ENCODE measurements around the gene PLA2G4B.

PLA2G4B gene

DNA sequence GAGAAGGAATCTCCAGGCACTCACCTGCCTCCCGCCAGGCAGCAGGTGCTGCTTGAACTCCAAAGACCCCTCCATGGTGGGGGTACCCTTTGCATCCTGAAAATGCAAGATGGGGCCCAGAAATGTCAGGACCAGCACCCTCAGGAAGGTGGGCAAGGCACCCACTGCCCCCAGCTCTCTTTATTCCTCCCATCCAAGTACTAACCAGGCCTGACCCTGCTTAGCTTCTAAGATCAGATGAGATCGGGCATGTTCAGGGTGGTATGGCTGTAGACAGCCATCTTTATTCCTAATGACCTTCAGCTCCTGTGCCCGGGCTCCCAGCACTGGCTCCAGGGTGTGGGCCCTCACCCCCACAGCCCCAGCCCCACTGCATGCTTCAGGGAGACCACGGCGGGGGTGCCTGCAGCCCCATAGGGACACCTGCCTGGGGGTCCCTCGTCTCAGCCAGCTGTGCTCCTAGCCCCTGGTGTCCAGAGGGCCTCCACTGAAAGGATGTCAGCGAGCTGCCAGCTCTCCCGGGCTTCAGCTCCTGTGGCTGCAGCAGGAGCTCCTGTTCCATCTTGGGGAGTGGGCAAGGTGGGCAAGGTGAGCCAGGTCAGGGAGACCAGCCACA lies 13.2 kb downstream of the PLA2G4B start:
- no peak for DNase-seq

DNA sequence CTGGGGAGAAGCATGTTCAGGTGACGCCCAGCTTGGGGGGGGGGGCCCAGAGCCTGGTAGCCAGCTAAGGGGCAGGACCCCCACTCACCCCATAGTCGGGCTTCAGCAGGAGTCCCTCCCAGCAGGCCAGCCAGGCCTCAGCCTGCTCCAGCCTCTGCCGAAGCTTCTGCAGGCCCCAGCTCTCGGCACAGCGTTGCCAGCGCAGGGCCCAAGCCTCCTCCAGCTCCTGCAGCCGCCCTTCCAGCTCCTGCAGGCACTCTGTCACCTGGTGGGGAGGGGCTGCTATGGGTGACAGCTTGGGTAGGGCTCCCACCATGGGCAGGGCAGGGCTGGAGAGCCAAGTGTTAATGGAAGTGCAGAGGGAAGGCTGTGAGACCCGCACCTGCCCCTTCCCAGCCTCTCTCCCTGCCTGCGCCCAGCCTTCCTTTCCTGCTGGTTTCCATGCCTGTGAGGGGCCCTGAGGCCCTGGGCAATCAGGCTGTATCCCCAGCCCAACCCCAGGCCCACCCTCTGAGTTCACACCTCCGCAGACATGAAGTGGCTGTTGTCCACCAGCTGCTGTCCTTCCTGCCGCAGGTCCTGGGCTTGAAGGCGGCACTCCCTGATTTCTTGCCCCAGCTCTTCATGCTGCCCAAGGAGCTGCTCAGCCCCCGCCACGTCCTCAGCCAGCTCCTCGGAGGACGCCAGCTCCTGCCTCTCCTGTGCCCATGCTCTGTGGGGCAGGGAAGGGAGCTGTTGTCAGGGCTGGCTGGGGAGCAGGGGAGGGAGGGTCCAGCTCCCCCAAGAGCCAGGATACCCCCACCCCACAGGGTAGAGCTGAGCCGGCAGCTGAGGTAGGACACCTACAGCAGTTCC lies 14.3 kb downstream of the PLA2G4B start:
- no peak for DNase-seq

DNA sequence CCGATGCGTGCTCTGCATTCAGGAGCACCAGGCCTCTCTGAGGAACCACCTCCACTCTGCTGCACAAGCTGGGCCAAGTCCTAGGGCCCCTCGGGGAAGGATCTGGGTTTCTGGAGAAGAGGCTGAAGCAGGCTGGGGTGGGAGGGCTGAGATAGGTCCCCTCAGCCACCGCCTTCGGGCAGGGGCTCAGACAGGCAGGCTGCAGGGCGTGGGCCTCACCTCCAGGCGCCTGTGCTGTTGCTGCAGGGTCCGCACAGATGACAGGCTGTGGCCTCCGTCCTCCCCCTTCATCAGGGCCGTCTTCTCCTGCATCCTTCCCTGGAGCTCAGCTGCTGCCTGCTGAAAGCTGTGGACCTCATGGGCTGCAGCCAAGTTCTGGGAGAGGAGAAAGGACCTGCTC lies 15.2 kb downstream of the PLA2G4B start:
- no peak for DNase-seq

DNA sequence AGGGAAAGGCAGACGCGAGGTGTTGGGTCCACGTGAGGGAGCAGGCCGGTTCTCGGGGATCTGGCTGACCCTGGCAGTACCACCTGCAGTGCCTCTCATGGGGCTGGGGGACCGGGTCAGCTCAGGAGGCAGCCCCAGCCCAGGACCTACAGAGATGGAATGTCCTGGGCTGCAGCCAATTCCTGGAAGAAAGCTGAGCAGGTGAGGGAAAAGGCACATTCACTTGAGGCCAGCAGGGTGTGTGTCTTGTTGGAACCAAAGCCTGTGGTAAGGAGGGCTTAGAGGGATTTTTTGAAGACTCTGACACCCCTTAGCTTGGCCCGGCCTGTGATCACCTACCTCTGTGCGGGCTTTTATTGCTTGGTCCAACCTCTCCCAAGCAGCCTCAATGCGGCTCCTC lies 15.8 kb downstream of the PLA2G4B start:
- DNase-seq = no peak

DNA sequence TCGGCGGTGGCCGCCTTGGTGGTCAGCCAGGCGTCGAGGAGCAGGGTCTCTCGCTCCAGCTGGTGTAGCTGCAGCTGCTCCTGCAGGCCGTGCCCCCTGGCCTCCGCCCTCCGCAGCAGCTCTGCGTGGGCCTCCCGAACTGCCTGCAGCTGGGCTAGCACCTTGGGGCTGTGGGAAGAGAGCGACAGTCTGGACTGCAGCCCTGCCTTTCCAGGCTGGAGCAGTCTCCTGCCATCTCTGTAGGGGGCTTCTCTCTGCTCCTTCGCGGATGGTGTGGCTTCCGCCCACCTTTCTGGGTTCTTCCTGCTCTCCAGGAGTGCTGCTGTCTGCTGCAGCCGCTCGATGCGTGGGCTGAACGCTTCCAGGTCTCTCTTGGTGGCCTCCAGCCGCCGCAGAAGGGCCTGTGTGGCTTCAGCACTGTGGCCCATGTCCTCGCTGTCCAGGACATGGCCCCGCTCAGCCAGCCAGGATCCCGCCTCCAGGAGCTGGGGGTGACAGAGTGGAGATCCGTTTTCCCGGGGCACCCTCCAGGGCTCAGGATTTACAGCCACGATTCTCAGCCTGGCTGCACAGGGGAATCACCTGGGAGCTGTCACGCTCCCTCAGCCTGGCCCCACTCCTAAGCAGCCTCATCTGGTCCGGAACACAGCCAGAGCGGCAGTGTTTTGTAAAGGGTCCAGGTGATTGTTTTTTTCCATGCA lies 16.8 kb downstream of the PLA2G4B start:
- no peak for DNase-seq

DNA sequence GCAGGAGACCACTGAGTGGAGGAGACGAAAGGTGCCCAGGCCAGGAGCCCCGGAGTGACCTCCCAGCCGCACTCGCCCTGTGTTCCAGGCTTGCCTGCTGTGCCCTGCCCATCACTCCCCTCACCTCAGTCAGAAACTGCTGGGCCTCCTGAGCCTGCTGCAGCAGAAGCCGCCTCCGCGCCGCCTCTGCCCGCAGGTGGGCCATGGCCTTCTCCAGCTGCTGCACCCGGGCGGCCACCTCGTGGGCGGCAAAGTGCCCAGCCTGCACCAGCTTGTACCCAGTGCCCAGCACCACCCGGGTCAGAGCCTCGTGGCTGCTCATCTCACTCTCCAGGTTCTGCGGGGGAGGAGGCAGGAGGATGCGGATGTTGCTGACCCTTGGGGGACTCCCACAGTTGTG lies 17.6 kb downstream of the PLA2G4B start:
- no peak for DNase-seq

DNA sequence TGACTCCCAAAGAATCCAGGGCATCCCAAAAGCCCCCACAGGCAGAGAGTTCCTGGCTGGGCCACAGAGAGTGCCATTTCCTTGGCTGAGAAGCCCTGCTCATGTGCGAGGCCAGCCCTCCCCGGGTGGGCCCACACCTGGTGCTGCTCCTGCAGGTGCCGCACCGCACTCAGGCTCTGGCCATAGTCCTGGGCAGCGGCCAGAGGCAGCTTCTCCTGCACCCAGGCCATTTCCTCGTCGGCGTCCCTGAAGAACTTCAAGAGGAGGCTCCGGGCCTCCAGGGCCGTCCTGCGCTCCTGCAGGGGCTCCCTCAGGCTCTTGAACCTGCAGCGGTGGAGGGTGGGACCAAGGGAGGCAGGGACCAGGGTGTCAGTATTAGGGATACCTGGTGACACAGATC lies 18.1 kb downstream of the PLA2G4B start:
- DNase-seq = no peak

DNA sequence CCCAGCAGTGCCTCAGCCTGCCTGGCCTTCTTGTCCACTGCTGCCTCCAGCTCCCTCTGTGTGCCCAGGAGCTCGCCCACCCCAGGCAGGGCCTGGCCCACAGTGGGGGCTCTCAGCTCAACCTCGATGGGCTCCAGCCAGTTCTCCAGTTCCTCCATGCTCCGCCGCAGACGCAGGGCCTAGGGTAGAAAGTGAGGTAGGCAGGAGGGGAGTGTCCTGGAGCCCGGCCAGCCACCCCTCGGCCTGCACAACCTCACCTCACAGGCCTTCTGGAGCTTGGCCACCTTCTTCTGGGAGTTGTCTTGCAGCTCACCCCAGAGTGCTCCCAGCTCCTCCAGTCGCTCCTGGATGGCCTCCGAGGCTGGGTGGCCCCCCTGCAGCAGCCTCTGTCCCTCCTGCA lies 18.7 kb downstream of the PLA2G4B start:
- no peak for DNase-seq

DNA sequence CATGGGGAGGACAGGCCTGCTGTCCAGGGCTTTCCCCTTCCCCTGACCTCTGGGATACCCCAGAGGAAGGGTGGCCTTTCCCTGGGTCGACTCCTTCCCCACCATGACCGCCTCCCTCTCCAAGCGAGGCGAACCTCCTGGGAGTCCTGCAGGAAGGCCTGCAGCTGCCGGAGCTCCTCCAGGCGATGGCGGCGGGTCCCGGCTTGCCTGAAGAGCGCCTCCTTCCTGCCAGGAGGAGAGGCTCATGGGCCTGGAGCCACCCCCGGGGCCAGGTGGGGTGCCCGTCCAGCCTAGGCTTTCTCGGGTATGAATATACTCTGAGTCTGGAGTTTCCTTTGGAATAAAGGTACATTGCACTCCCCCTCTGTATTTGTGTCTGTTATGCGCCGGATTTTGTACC lies 20.1 kb downstream of the PLA2G4B start:
- DNase-seq = no peak

DNA sequence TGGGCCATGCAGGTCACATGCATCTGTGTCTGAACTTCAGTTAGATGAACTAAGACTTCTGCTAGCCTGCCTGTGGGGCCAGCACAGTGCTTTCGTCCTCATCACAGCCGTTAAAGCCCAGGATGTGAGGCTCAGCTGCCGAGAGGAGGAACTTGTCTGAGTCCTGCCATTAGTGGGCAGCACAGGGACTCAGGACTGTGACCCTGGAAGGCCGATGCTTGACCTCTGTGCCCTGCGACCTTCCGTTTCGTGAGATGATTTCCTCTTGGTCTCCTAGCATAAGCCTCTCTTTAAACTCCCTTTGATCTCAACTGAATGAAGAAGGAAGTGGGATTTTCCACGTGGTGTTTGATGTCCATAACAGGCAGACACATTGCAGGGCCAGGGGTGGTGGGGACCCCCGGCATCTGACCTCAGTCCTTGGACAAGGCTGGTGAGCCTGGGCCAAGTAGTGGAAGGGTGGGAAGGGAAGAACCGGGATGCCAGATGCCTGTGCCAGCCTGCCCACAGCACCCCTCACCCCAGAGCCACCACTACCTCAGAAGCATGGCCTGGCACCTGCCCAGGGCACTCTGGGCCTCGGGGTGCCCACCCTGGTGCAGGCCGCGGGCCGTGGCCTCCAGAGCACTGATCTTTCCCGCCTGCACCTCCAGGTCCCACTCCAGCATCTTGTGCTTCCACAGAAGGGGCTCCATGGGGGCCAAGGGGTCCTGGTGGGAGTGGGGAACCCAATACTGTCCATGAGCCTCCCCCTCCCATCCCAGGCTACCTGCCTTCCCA lies 21.6 kb downstream of the PLA2G4B start:
- DNase-seq = no peak

DNA sequence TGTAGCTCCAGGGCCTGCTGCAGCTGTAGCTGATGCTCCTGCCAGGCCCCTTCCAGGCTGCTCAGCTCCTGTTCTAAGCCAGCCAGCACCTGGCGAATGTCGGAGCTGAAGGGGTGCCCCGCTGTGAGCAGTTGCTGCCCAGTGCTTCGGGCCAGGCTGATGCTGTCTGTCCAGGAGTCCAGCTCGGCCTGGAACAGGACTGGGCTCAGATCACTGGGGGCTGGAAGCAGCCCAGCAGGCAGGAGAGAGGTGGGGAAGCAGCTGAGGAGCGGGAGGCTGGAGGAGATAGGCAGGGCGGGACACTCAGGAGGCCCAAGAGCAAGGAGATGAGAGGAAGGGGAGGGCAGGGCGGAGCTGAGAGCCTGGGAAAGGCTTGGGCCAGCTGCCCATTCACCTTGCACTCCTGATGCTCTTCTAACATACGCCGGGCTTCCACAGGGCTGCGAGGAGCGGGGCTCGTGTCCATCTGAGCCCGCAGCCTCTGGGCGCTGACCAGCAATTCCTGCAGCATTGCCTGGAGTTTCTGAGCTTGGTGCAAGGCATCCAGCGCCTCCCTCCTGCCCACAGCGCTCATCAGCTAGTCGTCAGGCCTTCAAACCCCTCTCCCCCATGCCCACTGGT lies 23.2 kb downstream of the PLA2G4B start:
- no peak for DNase-seq

DNA sequence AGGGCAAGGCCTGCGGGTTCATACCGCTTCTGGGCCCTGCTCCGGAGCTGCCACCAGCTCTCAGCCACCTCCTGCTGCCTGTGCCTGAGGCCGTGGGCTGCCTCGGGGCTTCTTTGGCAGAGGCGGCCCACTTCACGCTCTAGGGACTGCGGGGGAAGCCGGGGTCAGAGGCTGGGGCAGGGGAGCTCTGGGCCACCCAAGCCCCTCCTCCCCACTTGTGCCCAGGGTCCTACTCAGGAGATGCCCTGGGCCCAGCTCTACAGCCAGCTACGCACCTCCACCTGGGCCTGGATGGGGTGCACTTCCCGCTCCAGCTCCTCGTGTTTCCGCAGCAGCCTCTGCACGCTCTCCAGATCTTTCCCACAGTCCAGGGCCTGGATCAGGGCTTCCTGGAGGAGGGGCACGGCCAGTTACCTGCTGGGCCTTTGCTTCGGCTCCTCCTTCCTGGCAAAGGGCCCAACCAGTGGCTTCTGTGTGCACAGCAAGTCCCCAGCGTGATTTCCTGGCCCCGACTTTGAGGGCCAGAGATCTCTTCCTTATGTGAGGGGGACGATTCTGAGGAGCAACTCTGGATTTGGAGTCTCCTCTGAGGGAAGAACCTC lies 24.0 kb downstream of the PLA2G4B start:
- DNase-seq = no peak

DNA sequence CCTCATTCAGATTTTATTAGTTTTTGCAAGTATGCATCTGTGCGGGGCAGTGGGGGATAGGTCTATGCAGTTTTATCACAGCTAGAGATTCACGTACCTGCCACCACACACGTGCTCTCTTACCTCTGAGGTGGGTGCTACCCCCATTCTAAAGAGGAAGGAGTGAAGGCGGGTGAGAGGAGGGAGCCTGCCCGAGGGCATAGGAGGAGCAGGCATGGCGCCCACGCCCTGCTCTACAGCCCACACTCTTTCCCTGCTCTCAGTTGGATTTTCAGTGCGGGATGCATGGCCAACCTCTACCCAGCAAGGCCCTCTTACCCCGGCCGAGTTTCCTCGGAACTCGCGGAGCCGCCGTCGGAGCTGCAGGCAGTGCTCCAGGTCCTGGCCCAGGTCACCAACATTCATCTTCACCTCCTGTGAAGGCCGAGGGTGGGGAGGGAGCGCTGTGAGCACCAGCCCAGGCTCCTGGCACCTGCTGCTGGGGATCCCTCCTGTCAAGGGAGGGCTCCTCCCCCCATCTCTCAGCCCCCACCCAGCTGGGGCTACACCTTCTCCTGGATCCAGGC lies 26.9 kb downstream of the PLA2G4B start:
- no peak for DNase-seq

DNA sequence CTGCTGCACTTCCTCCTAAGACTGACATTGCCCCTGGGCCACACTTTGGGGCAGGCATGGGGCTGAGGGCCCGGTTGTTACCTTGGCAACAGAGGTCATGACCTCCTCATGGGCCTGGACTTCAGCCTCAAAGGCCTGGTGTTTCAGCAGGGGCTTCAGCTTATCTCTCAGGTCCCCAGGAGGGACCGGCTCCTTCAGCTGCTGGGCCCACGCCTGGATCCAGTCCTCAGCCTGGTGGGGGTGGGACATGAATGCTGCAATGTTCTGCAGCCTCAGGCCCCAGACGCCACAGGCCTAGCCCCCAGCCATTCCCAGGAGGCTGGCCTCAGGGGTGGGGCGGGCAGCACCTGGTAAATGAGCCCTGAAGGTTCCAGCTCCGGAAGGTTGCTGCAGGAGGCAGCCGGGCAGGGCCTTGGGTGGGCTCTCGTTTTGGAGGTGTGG lies 27.6 kb downstream of the PLA2G4B start:
- no peak for DNase-seq

DNA sequence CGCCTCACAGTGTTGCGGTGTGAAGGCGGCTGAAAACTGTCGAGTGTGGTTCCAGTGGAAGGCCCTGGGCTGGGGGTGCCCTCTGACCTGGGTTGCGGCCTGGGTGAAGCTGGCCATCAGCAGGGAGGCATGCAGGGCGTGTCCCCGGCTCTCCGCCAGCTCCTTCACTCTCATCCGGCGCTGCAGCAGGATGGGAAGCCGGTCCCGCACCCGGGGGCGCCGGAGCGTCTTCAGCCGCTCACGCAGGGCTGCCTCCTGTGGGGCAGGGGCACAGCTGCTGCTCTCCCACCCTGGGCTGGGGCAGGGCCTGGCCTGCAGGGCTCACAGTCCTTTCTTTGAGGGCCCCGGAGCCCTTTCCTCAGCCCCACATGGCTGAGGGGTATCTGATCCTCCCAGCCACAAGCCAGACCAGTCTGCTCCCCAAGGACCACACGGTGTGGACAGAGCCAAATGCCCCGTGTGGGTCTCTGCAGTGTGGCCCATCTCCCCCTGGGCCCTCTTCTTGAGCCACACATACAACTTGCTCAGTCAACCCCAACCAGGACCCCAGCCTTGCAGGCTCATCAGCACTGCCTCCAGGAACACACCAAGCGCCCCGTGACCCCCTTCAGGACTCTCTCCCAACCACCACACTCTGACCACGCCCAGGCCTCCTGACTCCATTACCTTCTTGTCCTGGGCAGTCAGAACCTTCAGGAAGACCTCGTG lies 28.4 kb downstream of the PLA2G4B start:
- DNase-seq = no peak

DNA sequence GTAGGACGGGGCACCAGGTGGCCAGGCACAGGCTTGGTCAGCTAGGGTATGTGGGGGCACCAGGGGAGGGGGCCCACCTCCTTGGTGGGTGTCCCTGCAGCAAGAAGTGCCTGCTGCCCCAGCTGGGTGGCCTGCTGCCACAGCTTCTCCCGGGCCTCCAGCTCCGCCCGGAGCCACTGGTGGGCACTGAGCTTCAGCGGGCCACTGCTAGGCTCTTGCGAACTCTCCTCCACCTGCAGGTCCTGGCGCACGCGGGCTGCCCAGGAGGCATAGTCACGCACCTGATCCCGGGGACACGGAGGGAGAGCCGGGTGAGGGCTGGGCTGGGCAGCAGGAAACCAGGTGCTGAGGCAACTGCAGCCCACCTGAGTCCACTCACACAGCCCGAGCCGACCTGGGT lies 29.7 kb downstream of the PLA2G4B start:
- DNase-seq = no peak

DNA sequence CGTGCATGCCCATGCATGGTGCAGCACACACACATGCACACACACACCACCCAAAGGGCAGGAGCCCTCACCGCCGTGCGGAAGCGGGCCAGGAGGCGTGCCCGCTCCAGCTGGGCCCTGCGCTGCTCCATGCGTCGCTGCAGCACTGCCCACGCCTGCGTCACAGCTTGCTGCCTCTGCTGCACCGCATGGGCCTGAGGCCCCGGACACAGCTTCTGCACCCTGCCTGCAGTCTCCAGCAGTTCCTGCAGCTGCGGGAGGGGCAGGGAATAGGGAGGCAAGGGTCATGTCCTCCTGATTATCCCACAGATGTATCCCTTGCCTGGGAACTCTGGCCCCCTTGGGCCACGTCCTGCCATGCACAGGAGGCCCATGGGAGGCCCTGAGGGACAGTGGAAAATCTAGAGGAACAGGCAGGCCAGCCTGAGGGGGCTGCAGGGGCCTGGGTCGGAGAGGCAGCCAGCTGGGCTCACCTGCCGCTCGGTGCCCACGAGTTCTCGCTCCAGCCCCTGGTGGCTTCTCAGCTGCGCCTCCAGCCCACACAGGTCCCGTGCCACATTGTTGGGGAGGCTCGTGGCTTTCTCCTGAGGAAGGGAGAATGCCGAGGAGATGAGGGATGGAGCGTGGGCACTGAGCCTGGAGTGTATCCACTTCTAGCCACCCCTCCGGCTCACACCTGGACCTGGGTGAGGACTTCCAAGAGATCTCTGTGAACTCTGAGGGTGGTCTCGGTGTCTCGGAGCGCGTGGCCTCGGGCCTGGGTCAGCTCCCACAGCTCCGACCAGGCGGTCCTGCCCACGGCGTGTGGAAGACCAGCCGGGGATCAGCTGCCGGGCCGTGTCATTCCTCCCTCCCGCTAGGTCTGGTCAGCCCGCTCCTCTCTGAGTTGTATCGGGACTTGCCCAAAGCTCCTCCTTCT lies 31.4 kb downstream of the PLA2G4B start:
- no peak for DNase-seq

DNA sequence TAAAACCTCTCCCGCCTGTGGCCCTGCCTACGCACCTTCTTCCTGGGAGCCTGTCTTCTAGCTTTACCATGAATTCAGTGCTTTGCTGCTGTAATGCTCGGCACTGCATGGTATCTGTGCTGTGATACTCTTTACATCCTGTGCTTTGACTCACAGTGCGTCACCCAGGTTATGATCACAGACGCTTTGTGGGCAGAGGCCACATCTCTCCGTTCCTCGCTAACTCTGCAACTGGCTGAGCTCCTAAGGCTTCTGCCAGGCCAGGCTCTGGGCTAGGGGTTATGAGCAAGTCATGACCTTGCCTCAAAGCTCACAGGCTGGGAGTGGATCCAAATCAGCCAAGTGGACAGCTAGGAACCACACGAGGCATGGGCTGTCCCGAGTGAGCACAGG lies 32.0 kb downstream of the PLA2G4B start:
- DNase-seq = no peak

DNA sequence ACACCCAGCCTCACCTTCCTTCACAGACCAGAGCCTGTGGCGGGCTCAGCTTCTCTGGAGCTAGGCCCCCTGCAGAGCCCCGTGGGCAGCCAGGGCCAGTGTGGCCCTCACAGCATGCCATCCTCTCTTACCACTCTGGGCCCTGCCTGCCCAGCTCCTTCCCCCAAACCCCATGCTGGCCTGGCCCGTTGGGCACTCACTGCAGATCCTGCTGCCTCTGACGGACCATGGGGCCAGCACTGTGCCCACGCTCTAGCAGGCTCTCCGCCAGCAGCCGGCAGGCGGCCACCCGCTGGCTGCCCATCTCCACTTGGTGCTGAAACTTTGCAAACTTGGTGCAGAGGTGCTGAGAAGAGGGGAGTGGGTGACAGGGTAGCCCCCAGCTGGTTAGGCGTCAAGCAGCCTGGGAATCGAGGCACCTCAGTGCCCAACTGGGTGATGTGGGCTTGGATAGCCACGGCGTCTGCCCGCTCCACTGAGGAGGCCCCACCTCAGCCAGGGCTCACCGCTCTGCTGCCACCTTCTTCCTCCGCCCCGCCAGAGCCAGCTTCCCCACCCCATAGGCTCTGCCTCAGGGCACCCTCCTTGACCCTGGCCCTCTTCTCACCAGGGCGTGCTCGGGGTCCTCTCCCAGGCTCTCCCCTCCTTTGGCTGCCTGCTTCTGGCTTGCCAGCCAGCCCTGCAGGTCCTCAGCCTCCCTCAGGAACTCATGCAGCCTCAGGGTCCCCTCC lies 32.7 kb downstream of the PLA2G4B start:
- DNase-seq = no peak
